ENCODE data around the gene OR5AK2. TPM values are rescaled to one million over a fixed set of nuclear protein-coding genes. Genes with fewer than 3 reads are reported as not detected.

Gene OR5AK2
- total and polyA plus RNA-seq, 2 donors (not counting 3 experiments of a cell fraction or from before 2014, with no cell fraction given): not detected

DNA sequence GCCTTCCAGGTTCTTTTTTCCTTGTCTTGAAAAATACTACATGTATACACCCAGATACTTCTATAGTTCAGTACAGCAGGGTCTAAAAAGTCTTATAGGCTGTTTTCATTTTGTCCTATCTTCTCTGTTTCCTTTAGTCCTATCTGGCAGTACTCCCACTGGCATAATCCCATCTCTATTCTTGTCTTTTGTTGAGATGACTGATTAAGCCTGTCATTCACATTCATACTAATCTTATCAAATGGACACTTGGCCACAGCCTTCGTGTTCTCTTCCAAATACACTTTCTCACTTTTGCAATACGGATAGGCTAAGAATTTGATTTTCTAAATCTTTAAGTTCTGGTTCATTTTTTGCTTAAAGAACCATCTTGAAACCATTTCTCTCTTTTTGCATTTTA is 42.8 kb downstream of the OR5AK2 start:
- Histone ChIP-seq H3K9ac (replicated peaks; ENCODE audit: extremely low read depth, insufficient read depth, low read length) (no peak overlapping the region), H3K4me1 (ENCODE audit: control insufficient read depth, extremely low read depth, insufficient read depth, low read length) (no peaks in the 10 kb centered on the region), H3K27ac (ENCODE audit: insufficient read depth, low read depth, low read length) (no peak overlapping the region), H3K9me3 (replicated peaks; ENCODE audit: control insufficient read depth, insufficient read depth, low read length) (no peaks in the 10 kb centered on the region), H3K4me3 (replicated peaks in 1 of 3; ENCODE audit: insufficient read depth in 1 of 3, low read depth in 1 of 3, low read length in 3 of 3) (no peak overlapping the region), H3K9me1 (replicated peaks; ENCODE audit: control insufficient read depth, extremely low read depth, insufficient read depth, low read length) (no peaks in the 10 kb centered on the region), H3K79me2 (ENCODE audit: control insufficient read depth, insufficient read depth, low read length) (no peaks in the 10 kb centered on the region), H3K4me2 (ENCODE audit: insufficient read depth, low read length) (no peak overlapping the region), H3K36me3 (ENCODE audit: control insufficient read depth in 2 of 2, extremely low read depth in 1 of 2, insufficient read depth in 2 of 2, low read length in 2 of 2) (no peaks in the 10 kb centered on the region), H4K20me1 (replicated peaks; ENCODE audit: control insufficient read depth, extremely low read depth, insufficient read depth, low read length) (no peaks in the 10 kb centered on the region), H2AFZ (ENCODE audit: low read depth, low read length) (no peak overlapping the region), H3K27me3 (ENCODE audit: control insufficient read depth in 2 of 2, insufficient read depth in 2 of 2, low read length in 2 of 2) (no peaks in the 10 kb centered on the region)
- ChIA-PET CTCF (no interaction called here), POLR2A (no interaction called here)
- no peak for DNase-seq (ENCODE audit: low read depth, low spot score)
- FAIRE-seq: no peak
- TF ChIP-seq POLR2AphosphoS5 (IDR thresholded peaks at IDR 0.05; ENCODE audit: insufficient read depth, low read depth, low read length) (no peak), EZH2 (IDR thresholded peaks at IDR 0.05; ENCODE audit: borderline replicate concordance, low read depth, low read length, severe bottlenecking) (no peak), MYC (IDR thresholded peaks at IDR 0.05; ENCODE audit: low read depth, low read length) (no peak), JUN (IDR thresholded peaks at IDR 0.05; ENCODE audit: borderline replicate concordance, insufficient read depth, insufficient read length, low read depth) (no peak), POLR2A (IDR thresholded peaks at IDR 0.05; ENCODE audit: low read depth, low read length) (no peak), GATA2 (IDR thresholded peaks at IDR 0.05; ENCODE audit: insufficient read depth, insufficient read length, low read depth, low read length) (no peak), FOS (IDR thresholded peaks at IDR 0.05; ENCODE audit: borderline replicate concordance, insufficient read depth, low read length) (no peak)
- TF ChIP-seq, protein P1, sequence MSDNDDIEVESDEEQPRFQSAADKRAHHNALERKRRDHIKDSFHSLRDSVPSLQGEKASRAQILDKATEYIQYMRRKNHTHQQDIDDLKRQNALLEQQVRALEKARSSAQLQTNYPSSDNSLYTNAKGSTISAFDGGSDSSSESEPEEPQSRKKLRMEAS (IDR thresholded peaks at IDR 0.05; ENCODE audit: insufficient read depth, insufficient read length): no peak
- TF ChIP-seq, protein P2, sequence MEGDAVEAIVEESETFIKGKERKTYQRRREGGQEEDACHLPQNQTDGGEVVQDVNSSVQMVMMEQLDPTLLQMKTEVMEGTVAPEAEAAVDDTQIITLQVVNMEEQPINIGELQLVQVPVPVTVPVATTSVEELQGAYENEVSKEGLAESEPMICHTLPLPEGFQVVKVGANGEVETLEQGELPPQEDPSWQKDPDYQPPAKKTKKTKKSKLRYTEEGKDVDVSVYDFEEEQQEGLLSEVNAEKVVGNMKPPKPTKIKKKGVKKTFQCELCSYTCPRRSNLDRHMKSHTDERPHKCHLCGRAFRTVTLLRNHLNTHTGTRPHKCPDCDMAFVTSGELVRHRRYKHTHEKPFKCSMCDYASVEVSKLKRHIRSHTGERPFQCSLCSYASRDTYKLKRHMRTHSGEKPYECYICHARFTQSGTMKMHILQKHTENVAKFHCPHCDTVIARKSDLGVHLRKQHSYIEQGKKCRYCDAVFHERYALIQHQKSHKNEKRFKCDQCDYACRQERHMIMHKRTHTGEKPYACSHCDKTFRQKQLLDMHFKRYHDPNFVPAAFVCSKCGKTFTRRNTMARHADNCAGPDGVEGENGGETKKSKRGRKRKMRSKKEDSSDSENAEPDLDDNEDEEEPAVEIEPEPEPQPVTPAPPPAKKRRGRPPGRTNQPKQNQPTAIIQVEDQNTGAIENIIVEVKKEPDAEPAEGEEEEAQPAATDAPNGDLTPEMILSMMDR (IDR thresholded peaks at IDR 0.05; ENCODE audit: extremely low read depth in 1 of 2, insufficient read depth in 1 of 2, low read depth in 1 of 2, low read length in 2 of 2): no peak
- BruUV-seq (replicated peaks): no TSS peak
- dilution Hi-C loops (cut with MboI; ENCODE audit: extremely low pct_ligation_motif_present, low sequenced_read_pairs) (no loop called here), intact Hi-C loops (cut with micrococcal nuclease) (no loop called here)

Other genes with a start within 250 kb of the OR5AK2 start
- not detected in 2 replicates for gene OR9G4, start 240.2 kb upstream of the OR5AK2 start, total RNA-seq
- gene OR9G4, start 240.2 kb upstream of the OR5AK2 start, polyA plus RNA-seq: not detected in 2 replicates
- gene LRRC55, start 193.0 kb downstream of the OR5AK2 start, total RNA-seq: not detected in 2 replicates
- gene LRRC55, start 193.0 kb downstream of the OR5AK2 start, polyA plus RNA-seq: not detected in 2 replicates
- 0.09 and 0.38 TPM in 2 replicates for gene APLNR, start 248.3 kb downstream of the OR5AK2 start, total RNA-seq
- gene APLNR, start 248.3 kb downstream of the OR5AK2 start, polyA plus RNA-seq: 0.03 and 0.04 TPM in 2 replicates

Data from endothelial cell of umbilical vein (primary cell).